GM12878 (cell line): ENCODE data around the gene NYAP1. TPM values are rescaled to one million over a fixed set of nuclear protein-coding genes. Genes with fewer than 3 reads are reported as not detected.
A peak's percentile ranks its signal among the peaks of the same experiment; 100 is the strongest.

ENCODE experiments used
- ATAC-seq: fragments of 200-7000 bp; cut with Tn5 transposase; 3 replicates; pipeline ENCODE4 v1.9.1; 2020; ENCODE audit warnings: mild to moderate bottlenecking, moderate library complexity
- BruUV-seq: library from RNA; stranded (reverse); fragments of 400-500 nt; replicated peaks from 2 replicates; lab custom pipeline; 2021; lab: Mats Ljungman, UMichigan
- CTCF ChIA-PET: fragments of 300-600 bp; sonication (Branson Sonifier 250); formaldehyde crosslinking; extraction: SDS; loops from one replicate; lab custom pipeline; 2021; ENCODE audit warnings: inconsistent platforms; lab: Yijun Ruan, JAX
- POLR2A ChIA-PET: fragments of 350-600 bp; formaldehyde crosslinking; extraction: SDS; loops from one replicate; lab custom pipeline; 2021; ENCODE audit warnings: inconsistent platforms; lab: Charles Lee
- RAD21 ChIA-PET: fragments of 300-600 bp; sonication (Branson Sonifier 250); formaldehyde crosslinking; loops from one replicate; lab custom pipeline; 2023; ENCODE audit warnings: antibody characterized with exemption; ENCODE audit not compliant: unreplicated experiment; lab: Charles Lee
- SMC1A ChIA-PET: fragments of 300-600 bp; sonication (Branson Sonifier 250); formaldehyde crosslinking; loops from one replicate; lab custom pipeline; 2023; ENCODE audit not compliant: unreplicated experiment, uncharacterized antibody; lab: Charles Lee
- DNase-seq: peaks from one replicate; pipeline ENCODE4 v3.0.0-alpha.2; 2011; ENCODE audit warnings: low read depth, low spot score
- FAIRE-seq: peaks from 3 replicates; lab custom pipeline; 2011; peaks lifted over from hg19 to GRCh38; lab: Jason Lieb, UNC
- H2AFZ ChIP-seq: 2 replicates; pipeline ENCODE4 v1.6.0; 2011; ENCODE audit warnings: low read depth, low read length, control low read depth; ENCODE audit not compliant: control insufficient read depth
- H3K27ac ChIP-seq: 2 replicates; pipeline ENCODE4 v1.5.1; 2011; ENCODE audit warnings: control low read depth; ENCODE audit not compliant: control insufficient read depth, insufficient read depth
- H3K27me3 ChIP-seq, 2 experiments: replicated peaks in 1 of 2; 2 replicates each; pipeline versions ENCODE4 v1.6.0 to v1.6.1; 2011; ENCODE audit warnings: low read length in 1 of 2; ENCODE audit not compliant: control insufficient read depth in 2 of 2, insufficient read depth in 2 of 2
- H3K36me3 ChIP-seq, 2 experiments: 2 replicates each; pipeline ENCODE4 v1.5.1; 2011; ENCODE audit warnings: low read length in 1 of 2; ENCODE audit not compliant: control insufficient read depth in 2 of 2, insufficient read depth in 2 of 2
- H3K4me1 ChIP-seq: 2 replicates; pipeline ENCODE4 v1.6.1; 2011; ENCODE audit warnings: mild to moderate bottlenecking, low read length, moderate library complexity, mixed read lengths; ENCODE audit not compliant: control insufficient read depth, insufficient read depth
- H3K4me2 ChIP-seq: 2 replicates; pipeline ENCODE4 v1.6.0; 2011; ENCODE audit warnings: control low read depth; ENCODE audit not compliant: control insufficient read depth, insufficient read depth
- H3K4me3 ChIP-seq: fragments of 200-600 bp; sonication (generic); 2 replicates; pipeline ENCODE4 v1.5.1; 2016
- H3K79me2 ChIP-seq: 2 replicates; pipeline ENCODE4 v1.6.0; 2011; ENCODE audit warnings: low read length; ENCODE audit not compliant: control insufficient read depth, insufficient read depth
- H3K9ac ChIP-seq: 2 replicates; pipeline ENCODE4 v1.8.0; 2011; ENCODE audit warnings: low read length, control low read depth, mixed read lengths; ENCODE audit not compliant: control insufficient read depth, insufficient read depth
- H3K9me3 ChIP-seq: replicated peaks from 3 replicates; pipeline ENCODE4 v1.5.1; 2011; ENCODE audit warnings: mild to moderate bottlenecking, low read length; ENCODE audit not compliant: control insufficient read depth, insufficient read depth
- H4K20me1 ChIP-seq: 2 replicates; pipeline ENCODE4 v1.6.0; 2011; ENCODE audit not compliant: control insufficient read depth, insufficient read depth
- BCL11A ChIP-seq: IDR thresholded peaks from 2 replicates; pipeline ENCODE4 v1.6.1; 2011; ENCODE audit warnings: low read depth, low read length
- BHLHE40 ChIP-seq, 2 experiments: fragments of 450-650 bp in 1 of 2; IDR thresholded peaks; 2 replicates each; pipeline ENCODE4 v1.6.1; 2011 to 2017; ENCODE audit warnings: low read depth in 2 of 2, borderline replicate concordance in 1 of 2, improper control_type of control experiment in 1 of 2, low read length in 1 of 2, mild to moderate bottlenecking in 1 of 2
- CREB1 ChIP-seq: IDR thresholded peaks from 2 replicates; pipeline ENCODE4 v1.6.1; 2012; ENCODE audit warnings: low read depth, mild to moderate bottlenecking, inconsistent platforms
- CTCF ChIP-seq, 3 experiments: IDR thresholded peaks in 2 of 3; conservative IDR thresholded peaks in 1 of 3; 2 replicates each; pipeline ENCODE4 v1.5.1; 2011; ENCODE audit warnings: low read depth in 3 of 3, low read length in 3 of 3, mild to moderate bottlenecking in 3 of 3, control low read depth in 2 of 3, moderate library complexity in 2 of 3, inconsistent platforms in 1 of 3, mixed read lengths in 1 of 3; ENCODE audit not compliant: control insufficient read depth in 2 of 3, insufficient read depth in 1 of 3; ENCODE audit errors: extremely low read depth in 1 of 3
- EED ChIP-seq: sonication (generic); IDR thresholded peaks from 2 replicates; pipeline ENCODE4 v1.6.1; 2016; ENCODE audit warnings: antibody characterized with exemption, low read depth
- ESRRA ChIP-seq: IDR thresholded peaks from 2 replicates; pipeline ENCODE4 v1.6.1; 2012; ENCODE audit warnings: mild to moderate bottlenecking, low read length, improper control_type of control experiment
- FOS ChIP-seq: IDR thresholded peaks from 3 replicates; pipeline ENCODE4 v1.6.1; 2011; ENCODE audit warnings: borderline replicate concordance; ENCODE audit not compliant: insufficient read length; ENCODE audit errors: extremely low read depth
- NFYA ChIP-seq: IDR thresholded peaks from 2 replicates; pipeline ENCODE4 v1.6.1; 2011; ENCODE audit warnings: low read depth, mild to moderate bottlenecking, low read length, improper control_type of control experiment, borderline replicate concordance
- NFYB ChIP-seq: IDR thresholded peaks from 2 replicates; pipeline ENCODE4 v1.6.1; 2011; ENCODE audit warnings: low read depth, mild to moderate bottlenecking, low read length, improper control_type of control experiment, moderate library complexity; ENCODE audit not compliant: insufficient read depth
- PBX3 ChIP-seq: IDR thresholded peaks from 2 replicates; pipeline ENCODE4 v1.6.1; 2011; ENCODE audit warnings: mild to moderate bottlenecking, low read depth, low read length, moderate library complexity; ENCODE audit not compliant: insufficient replicate concordance
- RCOR1 ChIP-seq: conservative IDR thresholded peaks from 2 replicates; pipeline ENCODE4 v1.6.1; 2012; ENCODE audit warnings: low read depth, low read length, improper control_type of control experiment
- RUNX3 ChIP-seq: IDR thresholded peaks from 2 replicates; pipeline ENCODE4 v1.6.1; 2012; ENCODE audit warnings: low read length, inconsistent platforms
- SP1 ChIP-seq: IDR thresholded peaks from one replicate; pipeline ENCODE4 v1.6.1; 2011; ENCODE audit warnings: low read depth, low read length
- SPI1 ChIP-seq: IDR thresholded peaks from 2 replicates; pipeline ENCODE4 v1.6.1; 2011; ENCODE audit warnings: low read depth, mild to moderate bottlenecking, low read length, moderate library complexity, borderline replicate concordance; ENCODE audit not compliant: insufficient read depth
- ZNF687 ChIP-seq: fragments of 450-650 bp; IDR thresholded peaks from 2 replicates; pipeline ENCODE4 v1.6.1; 2017; ENCODE audit warnings: mild to moderate bottlenecking, moderate library complexity
- WGBS: methylation state at CpG from one replicate; pipeline ENCODE4 v1.1.6; 2016; ENCODE audit warnings: low lambda C conversion rate; ENCODE audit not compliant: insufficient replicate concordance, insufficient coverage; ENCODE audit errors: missing lambda C conversion rate; 5-methylcytosine and 5-hydroxymethylcytosine counted together
- in situ Hi-C: fragments of 300-500 bp; cut with MboI; formaldehyde crosslinking; loops from 9 replicates; pipeline ENCODE4 v1.14.3; 2018; ENCODE audit warnings: mixed read lengths
- intact Hi-C: fragments of 100-400 bp; cut with micrococcal nuclease; formaldehyde crosslinking; loops from one replicate; pipeline ENCODE4 v1.14.2; 2022; ENCODE audit not compliant: unreplicated experiment
- polyA plus RNA-seq, 11 experiments: library from polyadenylated mRNA; depleted of rRNA in 4 of 11; unstranded in 6 of 11; stranded (reverse) in 5 of 11; fragments of >200 nt; fragmentation: Nextera tagmentation in 4 of 11; fragmentation: Illumina TruSeq in 1 of 11; extraction: Ambion mirVana in 4 of 11; extraction: Trizol in 1 of 11; gene quantifications; 1 replicate in 1 of 11; 2 replicates in 10 of 11; pipeline versions ENCODE4 v1.2.1 to v1.2.3, GENCODE V29; 2011 to 2016; ENCODE audit warnings: inconsistent platforms in 2 of 11, missing spikeins in 2 of 11, low read depth in 1 of 11
- total RNA-seq, 4 experiments: library from RNA; depleted of rRNA in 3 of 4; stranded (reverse); fragments of >200 nt in 3 of 4; fragmentation: Illumina TruSeq in 1 of 4; extraction: Trizol in 1 of 4; gene quantifications; 2 replicates each; pipeline versions ENCODE4 v1.2.1 to v1.2.3, GENCODE V29; 2013 to 2021

NYAP1 gene
- total and polyA plus RNA-seq, 10 of the 15 experiments (the other 5 are each of a cell fraction or from before 2014, with no cell fraction given): 0.04 to 0.28 (median 0.11) TPM; not detected in 6

- Histone ChIP-seq H3K36me3 (no peaks in the 10 kb centered on the region), H3K9ac (peak overlapping the region; percentile 0; the same call in 1 of the 2 replicates), H2AFZ (peak overlapping the region; percentile 59), H4K20me1 (no peaks in the 10 kb centered on the region), H3K27me3 (no peaks in the 10 kb centered on the region), H3K79me2 (no peaks in the 10 kb centered on the region), H3K4me2 (peak overlapping the region; percentile 86; the same call in 1 of the 2 replicates), H3K4me3 (peak overlapping the region; percentile 53), H3K9me3 (no peaks in the 10 kb centered on the region), H3K4me1 (0 out of 2 replicates have a peak, but pooled peaks cover 4% of the 10 kb centered on the region), H3K27ac (no peak overlapping the region)
- POLR2A ChIA-PET: no interaction called here
- FAIRE-seq (no peak), ATAC-seq (peak; percentile 82), DNase-seq (no peak)
- WGBS: 30% methylated on average over 18 of the region's 56 CpGs
- CTCF ChIA-PET: interaction anchor here (0.6 to 3.2 kb wide), 5 partner anchors 10 to 66 kb away, joined by 3 to 15 read pairs (median 4); partner anchors contain the start of gene NYAP1
- intact Hi-C loops: no loop called here
- BruUV-seq: no TSS peak
- RAD21 ChIA-PET: interaction anchor here (1.0 to 1.5 kb wide), 2 partner anchors 16 to 66 kb away, joined by 3 to 8 read pairs; no protein-coding TSS in a partner anchor
- in situ Hi-C loops: no loop called here
- SMC1A ChIA-PET: interaction anchor here (1.1 to 2.8 kb wide), 6 partner anchors 9 to 68 kb away, joined by 3 to 14 read pairs (median 4); no protein-coding TSS in a partner anchor
- TF ChIP-seq ZNF687 (no peak), EED (no peak), SPI1 (no peak), BHLHE40 (IDR thresholded peaks at IDR 0.05; ENCODE audit: borderline replicate concordance in 1 of 2, low read depth in 2 of 2, low read length in 1 of 2) (peak in 1 of 2 experiments; percentile 29; a peak in 1 of 4 replicates), SP1 (no peak), RCOR1 (no peak), ESRRA (no peak), BCL11A (no peak), PBX3 (no peak), RUNX3 (no peak), CREB1 (0 out of 2 replicates have a peak, but pooled peaks have one; percentile 11), NFYA (no peak), CTCF (IDR thresholded peaks at IDR 0.05 in 2 of 3, conservative IDR thresholded peaks at IDR 0.05 in 1 of 3; ENCODE audit: control insufficient read depth in 2 of 3, extremely low read depth in 1 of 3, insufficient read depth in 1 of 3, low read depth in 3 of 3, low read length in 3 of 3) (peak in 2 of 3 experiments; percentile 16 to 37; a peak in 3 of 6 replicates), FOS (no peak), NFYB (no peak)
These were observed 9.9 kb downstream of the NYAP1 start for GRCh38 chr7:100493476-100494264.
